Chondrocyte (in vitro differentiated cells): ENCODE data around the gene SLC16A13. TPM values are rescaled to one million over a fixed set of nuclear protein-coding genes. Genes with fewer than 3 reads are reported as not detected.
"Not testable (repeated sequence)": the region's sequence is repeated elsewhere in the genome, so short reads cannot be mapped to it uniquely, and the experiment has no call there.

Experiments
- DNase-seq: peaks from one replicate; pipeline ENCODE4 v3.0.0; 2021; ENCODE audit warnings: mixed read lengths, low spot score
- H3K27ac Mint-ChIP-seq: one replicate; pipeline ENCODE4 v1.8.0; 2021; ENCODE audit warnings: mild to moderate bottlenecking, moderate library complexity, mixed read lengths; ENCODE audit not compliant: unreplicated experiment
- H3K27me3 Mint-ChIP-seq: 2 replicates; pipeline ENCODE4 v1.8.0; 2021; ENCODE audit warnings: low read depth, mixed read lengths
- H3K36me3 Mint-ChIP-seq: 2 replicates; pipeline ENCODE4 v1.8.0; 2021; ENCODE audit warnings: low read depth, mixed read lengths
- H3K4me1 Mint-ChIP-seq: 2 replicates; pipeline ENCODE4 v1.8.0; 2021; ENCODE audit warnings: low read depth, mild to moderate bottlenecking, mixed read lengths
- H3K4me3 Mint-ChIP-seq: one replicate; pipeline ENCODE4 v1.8.0; 2021; ENCODE audit warnings: mild to moderate bottlenecking, moderate library complexity, mixed read lengths; ENCODE audit not compliant: unreplicated experiment
- H3K9me3 Mint-ChIP-seq: 2 replicates; pipeline ENCODE4 v1.8.0; 2021; ENCODE audit warnings: low read depth, mixed read lengths
- CTCF ChIP-seq: fragments of 200-600 bp; sonication (generic); IDR thresholded peaks from 2 replicates; pipeline ENCODE4 v1.5.0; 2021; ENCODE audit warnings: antibody characterized with exemption, mild to moderate bottlenecking, moderate library complexity
- total RNA-seq: library from RNA; stranded (reverse); gene quantifications from 3 replicates; pipeline ENCODE4 v1.2.1, GENCODE V29; 2021

SLC16A13 gene
- total RNA-seq, 1 donor from 2014 or later, result 4.8 TPM

- Mint-ChIP-seq H3K4me3 (no peak overlapping the region), H3K36me3 (no peaks in the 10 kb centered on the region), H3K27me3 (peaks cover 6% of the 10 kb centered on the region), H3K27ac (no peak overlapping the region), H3K4me1 (peaks cover 23% of the 10 kb centered on the region), H3K9me3 (no peaks in the 10 kb centered on the region)
- no peak for TF ChIP-seq CTCF
- no peak for DNase-seq
These were observed 11.8 kb downstream of the SLC16A13 start for GRCh38 chr17:7047566-7047965.

- no peak for DNase-seq
- peaks cover 8% of the 10 kb centered on the region for H3K27me3 Mint-ChIP-seq
- TF ChIP-seq CTCF, result no peak
- H3K9me3 Mint-ChIP-seq, result no peaks in the 10 kb centered on the region
- H3K4me1 Mint-ChIP-seq, result peaks cover 17% of the 10 kb centered on the region
- H3K36me3 Mint-ChIP-seq, result no peaks in the 10 kb centered on the region
- H3K27ac Mint-ChIP-seq, result no peak overlapping the region
- H3K4me3 Mint-ChIP-seq, result no peak overlapping the region
These were observed 13.2 kb downstream of the SLC16A13 start for GRCh38 chr17:7048968-7049367.

- not testable (repeated sequence) for DNase-seq, H3K9me3 Mint-ChIP-seq, H3K4me3 Mint-ChIP-seq, H3K36me3 Mint-ChIP-seq, H3K27me3 Mint-ChIP-seq, H3K27ac Mint-ChIP-seq
- peaks cover 16% of the 10 kb centered on the region for H3K4me1 Mint-ChIP-seq
These were observed 14.8 kb downstream of the SLC16A13 start for GRCh38 chr17:7050583-7050982.

GRCh38 chr17:7056386-7056785, 20.6 kb downstream of the SLC16A13 start:
- no peak for DNase-seq
- H3K4me1 Mint-ChIP-seq, result peaks cover 10% of the 10 kb centered on the region
- TF ChIP-seq CTCF, result no peak
- H3K4me3 Mint-ChIP-seq, result no peak overlapping the region
- peaks cover 3% of the 10 kb centered on the region for H3K27me3 Mint-ChIP-seq
- H3K9me3 Mint-ChIP-seq, result no peaks in the 10 kb centered on the region
- no peaks in the 10 kb centered on the region for H3K36me3 Mint-ChIP-seq
- no peak overlapping the region for H3K27ac Mint-ChIP-seq

GRCh38 chr17:7058831-7059447, 23.1 kb downstream of the SLC16A13 start:
- Mint-ChIP-seq H3K27ac (no peak overlapping the region), H3K27me3 (peaks cover 8% of the 10 kb centered on the region)
- no peak for DNase-seq

More at GRCh38 chr17:7058831-7059447, 23.1 kb downstream of the SLC16A13 start:
- no peak for TF ChIP-seq CTCF
- H3K36me3 Mint-ChIP-seq, result peaks cover 1% of the 10 kb centered on the region
- no peaks in the 10 kb centered on the region for H3K9me3 Mint-ChIP-seq
- H3K4me3 Mint-ChIP-seq, result no peak overlapping the region
- H3K4me1 Mint-ChIP-seq, result peaks cover 17% of the 10 kb centered on the region
